PFSK-1 (cell line): ENCODE measurements around the gene RASGRF1.

Source experiments
- FOXP2 ChIP-seq: optimal IDR thresholded peaks from 2 replicates; pipeline ENCODE3; 2011; ENCODE audit warnings: borderline replicate concordance, control low read depth, inconsistent platforms; ENCODE audit not compliant: insufficient read depth; ENCODE audit errors: extremely low read length, extremely low read depth
- POLR2AphosphoS5 ChIP-seq: IDR thresholded peaks from 2 replicates; pipeline ENCODE4 v1.6.1; 2012; ENCODE audit warnings: low read depth, mild to moderate bottlenecking, control low read depth, low read length, moderate library complexity
- SIN3A ChIP-seq: IDR thresholded peaks from 2 replicates; pipeline ENCODE4 v1.6.1; 2012; ENCODE audit warnings: mild to moderate bottlenecking, low read length, moderate library complexity, borderline replicate concordance; ENCODE audit not compliant: insufficient read depth
- TAF1 ChIP-seq: IDR thresholded peaks from 2 replicates; pipeline ENCODE4 v1.6.1; 2012; ENCODE audit warnings: low read length, control low read depth, borderline replicate concordance; ENCODE audit not compliant: insufficient read depth
- TF ChIP-seq, protein P1 (sequence below), 2 experiments: IDR thresholded peaks; 2 replicates each; pipeline versions ENCODE4 v1.6.1 to v1.8.0; 2011 to 2012; ENCODE audit warnings: low read depth in 2 of 2, low read length in 2 of 2, control low read depth in 1 of 2, inconsistent platforms in 1 of 2, mild to moderate bottlenecking in 1 of 2, moderate library complexity in 1 of 2; ENCODE audit not compliant: insufficient read depth in 1 of 2

RASGRF1 gene

DNA sequence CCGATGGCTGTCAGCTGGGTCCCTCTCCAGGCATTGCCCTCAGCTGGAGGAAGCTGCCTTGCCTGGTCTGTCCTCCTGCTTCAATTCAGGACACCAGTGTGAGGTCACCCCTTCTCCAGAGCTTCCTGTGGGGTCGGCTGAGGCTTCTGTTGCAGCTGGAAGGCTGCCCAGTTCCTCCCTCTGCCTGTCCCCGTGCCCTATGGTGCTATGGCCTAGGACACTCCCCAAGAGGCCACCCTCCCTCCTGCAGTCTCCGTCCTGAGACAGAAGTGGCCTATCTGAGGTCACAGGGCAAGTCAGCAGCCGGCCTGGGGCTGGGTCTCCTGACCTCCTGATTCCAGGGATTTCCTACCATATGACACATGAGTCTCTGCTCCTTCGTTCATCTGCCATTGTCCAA is 57.9 kb downstream of the RASGRF1 start:
- TF ChIP-seq, protein P1, sequence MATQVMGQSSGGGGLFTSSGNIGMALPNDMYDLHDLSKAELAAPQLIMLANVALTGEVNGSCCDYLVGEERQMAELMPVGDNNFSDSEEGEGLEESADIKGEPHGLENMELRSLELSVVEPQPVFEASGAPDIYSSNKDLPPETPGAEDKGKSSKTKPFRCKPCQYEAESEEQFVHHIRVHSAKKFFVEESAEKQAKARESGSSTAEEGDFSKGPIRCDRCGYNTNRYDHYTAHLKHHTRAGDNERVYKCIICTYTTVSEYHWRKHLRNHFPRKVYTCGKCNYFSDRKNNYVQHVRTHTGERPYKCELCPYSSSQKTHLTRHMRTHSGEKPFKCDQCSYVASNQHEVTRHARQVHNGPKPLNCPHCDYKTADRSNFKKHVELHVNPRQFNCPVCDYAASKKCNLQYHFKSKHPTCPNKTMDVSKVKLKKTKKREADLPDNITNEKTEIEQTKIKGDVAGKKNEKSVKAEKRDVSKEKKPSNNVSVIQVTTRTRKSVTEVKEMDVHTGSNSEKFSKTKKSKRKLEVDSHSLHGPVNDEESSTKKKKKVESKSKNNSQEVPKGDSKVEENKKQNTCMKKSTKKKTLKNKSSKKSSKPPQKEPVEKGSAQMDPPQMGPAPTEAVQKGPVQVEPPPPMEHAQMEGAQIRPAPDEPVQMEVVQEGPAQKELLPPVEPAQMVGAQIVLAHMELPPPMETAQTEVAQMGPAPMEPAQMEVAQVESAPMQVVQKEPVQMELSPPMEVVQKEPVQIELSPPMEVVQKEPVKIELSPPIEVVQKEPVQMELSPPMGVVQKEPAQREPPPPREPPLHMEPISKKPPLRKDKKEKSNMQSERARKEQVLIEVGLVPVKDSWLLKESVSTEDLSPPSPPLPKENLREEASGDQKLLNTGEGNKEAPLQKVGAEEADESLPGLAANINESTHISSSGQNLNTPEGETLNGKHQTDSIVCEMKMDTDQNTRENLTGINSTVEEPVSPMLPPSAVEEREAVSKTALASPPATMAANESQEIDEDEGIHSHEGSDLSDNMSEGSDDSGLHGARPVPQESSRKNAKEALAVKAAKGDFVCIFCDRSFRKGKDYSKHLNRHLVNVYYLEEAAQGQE (IDR thresholded peaks at IDR 0.05; ENCODE audit: insufficient read depth in 1 of 2, low read depth in 2 of 2, low read length in 2 of 2): no peak
- TF ChIP-seq SIN3A (no peak), FOXP2 (no peak), POLR2AphosphoS5 (no peak), TAF1 (no peak)

DNA sequence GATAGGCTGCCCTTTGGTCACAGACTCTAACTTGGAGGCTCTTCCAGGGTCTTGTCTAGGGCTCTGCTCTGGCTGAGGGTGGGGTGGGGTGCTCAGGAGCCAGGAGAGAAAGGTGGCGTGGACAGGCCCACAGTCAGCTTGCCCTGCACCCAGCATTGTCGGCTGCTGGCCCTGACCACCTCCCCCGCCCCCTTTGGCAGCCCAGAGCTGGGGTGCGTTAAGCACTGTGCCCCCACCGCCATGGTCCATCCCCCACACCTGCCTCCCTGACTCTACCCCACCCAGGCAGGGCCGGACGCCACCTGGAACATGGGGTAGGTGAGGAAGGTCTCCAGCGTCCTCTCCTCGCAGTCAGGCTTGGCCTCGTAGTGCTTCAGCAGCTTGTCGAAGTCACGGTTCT is 58.8 kb downstream of the RASGRF1 start:
- TF ChIP-seq TAF1 (no peak), FOXP2 (no peak), POLR2AphosphoS5 (no peak), SIN3A (no peak)
- TF ChIP-seq, protein P1 (IDR thresholded peaks at IDR 0.05; ENCODE audit: insufficient read depth in 1 of 2, low read depth in 2 of 2, low read length in 2 of 2): no peak

DNA sequence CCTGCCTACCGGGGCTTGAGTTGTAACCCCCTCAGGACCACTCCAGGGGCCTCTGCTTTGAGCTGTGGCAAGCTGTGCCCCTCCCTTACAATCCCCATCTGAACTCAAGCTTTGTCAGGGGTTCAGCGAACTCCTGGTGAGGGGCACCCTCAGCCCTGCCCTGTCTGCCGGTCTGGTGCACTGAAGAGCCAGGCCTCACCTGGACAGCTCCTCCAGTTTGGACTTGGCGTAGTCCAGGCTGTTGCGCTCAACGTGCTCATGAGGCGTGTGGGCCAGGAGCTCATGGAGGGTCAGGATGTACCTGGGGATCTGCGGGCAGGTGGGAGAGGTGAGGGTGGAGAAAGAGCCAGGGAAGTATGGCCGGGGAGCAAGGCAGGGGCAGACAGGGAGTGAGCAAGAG is 59.4 kb downstream of the RASGRF1 start:
- TF ChIP-seq TAF1: no peak
- no peak for TF ChIP-seq POLR2AphosphoS5
- no peak for TF ChIP-seq SIN3A
- TF ChIP-seq, protein P1 (IDR thresholded peaks at IDR 0.05; ENCODE audit: insufficient read depth in 1 of 2, low read depth in 2 of 2, low read length in 2 of 2): no peak
- no peak for TF ChIP-seq FOXP2

DNA sequence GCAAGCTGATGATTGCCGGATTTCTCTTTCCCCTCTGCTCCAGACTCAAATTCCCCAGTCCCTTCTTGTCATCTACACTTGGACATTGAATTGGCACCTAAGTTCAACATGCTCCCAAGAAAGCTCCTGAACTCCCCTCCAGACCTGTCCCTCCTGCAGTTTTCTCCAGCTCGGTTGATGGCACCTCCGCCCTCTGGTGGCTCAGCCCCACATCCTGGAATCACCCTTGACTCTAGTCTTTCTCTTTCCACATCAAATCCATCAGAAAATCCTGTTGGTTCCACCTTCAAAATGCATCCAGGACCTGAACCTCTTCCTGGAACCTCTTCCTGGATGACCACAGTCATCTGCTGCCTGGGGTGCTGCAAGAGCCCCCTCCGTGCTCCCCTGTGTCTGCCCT is 60.1 kb downstream of the RASGRF1 start:
- TF ChIP-seq, protein P1 (IDR thresholded peaks at IDR 0.05; ENCODE audit: insufficient read depth in 1 of 2, low read depth in 2 of 2, low read length in 2 of 2): no peak
- TF ChIP-seq SIN3A: no peak
- no peak for TF ChIP-seq POLR2AphosphoS5
- TF ChIP-seq TAF1: no peak
- TF ChIP-seq FOXP2: no peak

DNA sequence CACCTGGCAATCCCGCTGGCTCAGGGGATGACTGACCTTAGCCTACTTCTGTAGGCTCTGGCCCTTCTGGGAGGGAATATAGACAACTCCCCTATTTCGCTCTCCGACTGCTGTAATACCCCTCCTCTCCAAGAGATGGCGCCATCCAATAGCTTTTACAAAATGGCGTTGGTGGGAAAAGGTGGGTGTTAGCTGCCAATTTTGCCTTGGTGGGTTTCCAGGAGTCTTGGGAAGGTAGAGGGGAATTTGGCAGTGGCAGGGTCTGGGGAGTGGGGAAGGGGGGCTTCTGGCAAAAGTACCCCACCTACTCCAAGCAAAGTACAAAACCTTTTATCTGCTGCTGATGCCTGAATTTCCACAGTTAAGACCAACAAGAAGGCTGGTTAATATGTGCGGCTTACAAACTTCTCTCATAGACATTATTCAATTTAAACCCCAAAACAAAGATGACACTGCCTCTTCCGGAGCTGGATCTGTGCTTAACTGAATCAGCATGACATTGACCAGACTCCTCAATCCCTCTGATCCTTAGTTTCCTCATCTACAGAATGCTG is 62.1 kb downstream of the RASGRF1 start:
- TF ChIP-seq, protein P1 (IDR thresholded peaks at IDR 0.05; ENCODE audit: insufficient read depth in 1 of 2, low read depth in 2 of 2, low read length in 2 of 2): no peak
- no peak for TF ChIP-seq SIN3A
- TF ChIP-seq POLR2AphosphoS5: no peak
- no peak for TF ChIP-seq FOXP2
- TF ChIP-seq TAF1: no peak
